SJCRH30 (cell line): ENCODE data around the gene NR1H2. TPM values are rescaled to one million over a fixed set of nuclear protein-coding genes. Genes with fewer than 3 reads are reported as not detected.
"Not testable (repeated sequence)": the region's sequence is repeated elsewhere in the genome, so short reads cannot be mapped to it uniquely, and the experiment has no call there.

Source experiments
- DNase-seq, 2 experiments: peaks; one replicate each; pipeline ENCODE4 v3.0.0-alpha.2; 2015 to 2020
- H3K27ac ChIP-seq: fragments of 250-450 bp; sonication (Bioruptor Pico); 2 replicates; pipeline ENCODE4 v1.5.1; 2020; ENCODE audit warnings: mild to moderate bottlenecking, moderate library complexity
- H3K27me3 ChIP-seq: fragments of 250-450 bp; sonication (Bioruptor Pico); 2 replicates; pipeline ENCODE4 v1.5.1; 2020; ENCODE audit warnings: mild to moderate bottlenecking, moderate library complexity
- H3K36me3 ChIP-seq: fragments of 250-450 bp; sonication (Bioruptor Pico); 2 replicates; pipeline ENCODE4 v1.5.1; 2020; ENCODE audit warnings: mild to moderate bottlenecking, moderate library complexity
- H3K4me1 ChIP-seq: fragments of 250-450 bp; sonication (Bioruptor Pico); 2 replicates; pipeline ENCODE4 v1.5.1; 2020; ENCODE audit warnings: mild to moderate bottlenecking, moderate library complexity
- H3K4me3 ChIP-seq: fragments of 250-450 bp; sonication (Bioruptor Pico); 2 replicates; pipeline ENCODE4 v1.5.1; 2020; ENCODE audit warnings: mild to moderate bottlenecking, moderate library complexity
- H3K9me3 ChIP-seq: fragments of 250-450 bp; sonication (Bioruptor Pico); replicated peaks from 2 replicates; pipeline ENCODE4 v1.5.1; 2020; ENCODE audit warnings: mild to moderate bottlenecking, moderate library complexity
- total RNA-seq: library from RNA; depleted of rRNA; stranded (reverse); fragments of >200 nt; shearing (Covaris generic); gene quantifications from 2 replicates; pipeline ENCODE4 v1.2.3, GENCODE V29; 2014; rRNA removed

NR1H2 gene
- total RNA-seq = 22.3 and 22.6 TPM in 2 replicates

- peak; percentile 97 to 98 for DNase-seq
- peak within 1 kb of the TSS; percentile 86 for H3K27ac ChIP-seq
- H3K27me3 ChIP-seq = no peaks in the 10 kb centered on the region
- no peaks in the 10 kb centered on the region for H3K9me3 ChIP-seq
- peaks cover 3% of the 10 kb centered on the region; the same call in 1 of the 2 replicates for H3K36me3 ChIP-seq
- H3K4me1 ChIP-seq = no peaks in the 10 kb centered on the region
- peak within 1 kb of the TSS; percentile 93 for H3K4me3 ChIP-seq
These were observed at the start of gene NR1H2 for GRCh38 chr19:50376166-50377050. Gene NR1H2, plus strand, starts transcription at chr19:50376457. Its CDS starts 1,149 bp downstream, at chr19:50377606.

GRCh38 chr19:50327013-50327412, 49.2 kb upstream of the NR1H2 start:
- H3K9me3 ChIP-seq = no peaks in the 10 kb centered on the region
- H3K27me3 ChIP-seq = no peaks in the 10 kb centered on the region
- DNase-seq = no peak
- H3K27ac ChIP-seq = no peak overlapping the region
- no peak overlapping the region for H3K4me3 ChIP-seq
- H3K36me3 ChIP-seq = 0 out of 2 replicates have a peak, but pooled peaks cover 2% of the 10 kb centered on the region
- H3K4me1 ChIP-seq = peaks cover 9% of the 10 kb centered on the region; the same call in 1 of the 2 replicates

- Histone ChIP-seq H3K36me3 (0 out of 2 replicates have a peak, but pooled peaks cover 2% of the 10 kb centered on the region), H3K4me1 (peaks cover 9% of the 10 kb centered on the region; the same call in 1 of the 2 replicates), H3K4me3 (no peak overlapping the region), H3K27ac (no peak overlapping the region), H3K27me3 (no peaks in the 10 kb centered on the region), H3K9me3 (no peaks in the 10 kb centered on the region)
- no peak for DNase-seq
These were observed 48.6 kb upstream of the NR1H2 start for GRCh38 chr19:50327461-50328223.

- peak in 1 of 2 experiments; percentile 36 for DNase-seq
- Histone ChIP-seq H3K4me3 (peak overlapping the region; percentile 57), H3K4me1 (peaks cover 9% of the 10 kb centered on the region; the same call in 1 of the 2 replicates), H3K36me3 (0 out of 2 replicates have a peak, but pooled peaks cover 2% of the 10 kb centered on the region), H3K27ac (no peak overlapping the region), H3K27me3 (no peaks in the 10 kb centered on the region), H3K9me3 (no peaks in the 10 kb centered on the region)
These were observed 47.9 kb upstream of the NR1H2 start for GRCh38 chr19:50328224-50328872.

- no peaks in the 10 kb centered on the region for H3K27me3 ChIP-seq
- H3K27ac ChIP-seq = no peak overlapping the region
- H3K36me3 ChIP-seq = no peaks in the 10 kb centered on the region
- no peaks in the 10 kb centered on the region for H3K9me3 ChIP-seq
- DNase-seq = no peak
- H3K4me1 ChIP-seq = peaks cover 9% of the 10 kb centered on the region; the same call in 1 of the 2 replicates
- H3K4me3 ChIP-seq = peak overlapping the region; percentile 57
These were observed 47.4 kb upstream of the NR1H2 start for GRCh38 chr19:50328873-50329145.

- peaks cover 9% of the 10 kb centered on the region; the same call in 1 of the 2 replicates for H3K4me1 ChIP-seq
- H3K36me3 ChIP-seq = no peaks in the 10 kb centered on the region
- H3K9me3 ChIP-seq = no peaks in the 10 kb centered on the region
- no peaks in the 10 kb centered on the region for H3K27me3 ChIP-seq
- DNase-seq = peak; percentile 100
- H3K4me3 ChIP-seq = peak within 1 kb of the TSS; percentile 57
- peak within 1 kb of the TSS; percentile 27 for H3K27ac ChIP-seq
These were observed 46.9 kb upstream of the NR1H2 start, which contains the start of gene KCNC3 for GRCh38 chr19:50329146-50329925. Gene KCNC3, minus strand, starts transcription at chr19:50329377. Its CDS starts 295 bp downstream, at chr19:50329082.

GRCh38 chr19:50329926-50330294, 46.3 kb upstream of the NR1H2 start:
- Histone ChIP-seq H3K27ac (peak overlapping the region; percentile 27), H3K4me3 (peak overlapping the region; percentile 46)
- H3K4me1 ChIP-seq, H3K27me3 ChIP-seq, H3K9me3 ChIP-seq, H3K36me3 ChIP-seq, DNase-seq: not testable (repeated sequence)

GRCh38 chr19:50330365-50331078, 45.7 kb upstream of the NR1H2 start:
- peaks cover 4% of the 10 kb centered on the region; the same call in 1 of the 2 replicates for H3K4me1 ChIP-seq
- no peaks in the 10 kb centered on the region for H3K9me3 ChIP-seq
- peak; percentile 89 to 90 for DNase-seq
- H3K4me3 ChIP-seq = peak overlapping the region; percentile 52
- H3K36me3 ChIP-seq = no peaks in the 10 kb centered on the region
- no peaks in the 10 kb centered on the region for H3K27me3 ChIP-seq
- no peak overlapping the region for H3K27ac ChIP-seq

GRCh38 chr19:50331221-50331993, 44.9 kb upstream of the NR1H2 start:
- H3K9me3 ChIP-seq = no peaks in the 10 kb centered on the region
- no peaks in the 10 kb centered on the region for H3K36me3 ChIP-seq
- H3K4me3 ChIP-seq = peak overlapping the region; percentile 52
- H3K27me3 ChIP-seq = no peaks in the 10 kb centered on the region
- DNase-seq = no peak
- no peaks in the 10 kb centered on the region for H3K4me1 ChIP-seq
- no peak overlapping the region for H3K27ac ChIP-seq

GRCh38 chr19:50331994-50332243, 44.3 kb upstream of the NR1H2 start:
- Histone ChIP-seq H3K9me3 (no peaks in the 10 kb centered on the region), H3K27me3 (no peaks in the 10 kb centered on the region), H3K4me3 (no peak overlapping the region), H3K4me1 (no peaks in the 10 kb centered on the region), H3K27ac (no peak overlapping the region), H3K36me3 (no peaks in the 10 kb centered on the region)
- no peak for DNase-seq

- Histone ChIP-seq H3K9me3 (no peaks in the 10 kb centered on the region), H3K27ac (no peak overlapping the region), H3K36me3 (no peaks in the 10 kb centered on the region), H3K4me3 (no peak overlapping the region), H3K4me1 (no peaks in the 10 kb centered on the region), H3K27me3 (no peaks in the 10 kb centered on the region)
- DNase-seq = no peak
These were observed 43.8 kb upstream of the NR1H2 start for GRCh38 chr19:50332244-50333038.

GRCh38 chr19:50333235-50333736, 43.0 kb upstream of the NR1H2 start:
- Histone ChIP-seq H3K27ac (no peak overlapping the region; the same call in 1 of the 2 replicates), H3K36me3 (no peaks in the 10 kb centered on the region), H3K27me3 (no peaks in the 10 kb centered on the region), H3K9me3 (no peaks in the 10 kb centered on the region), H3K4me3 (peak overlapping the region; percentile 51), H3K4me1 (no peaks in the 10 kb centered on the region)
- peak; percentile 70 to 72 for DNase-seq
